GM23338 (cell line): ENCODE results near the gene NPW. TPM values are rescaled to one million over a fixed set of nuclear protein-coding genes. Genes with fewer than 3 reads are reported as not detected.

Experiments used
- ATAC-seq: fragments of 200-7000 bp; cut with Tn5 transposase; 3 replicates; pipeline ENCODE4 v1.9.1; 2020
- DNase-seq: peaks from one replicate; pipeline ENCODE4 v3.0.0-alpha.2; 2015; ENCODE audit warnings: low spot score
- H2AFZ ChIP-seq: fragments of 200-600 bp; sonication (generic); 2 replicates; pipeline ENCODE4 v1.8.0; 2016; ENCODE audit warnings: antibody characterized with exemption, mild to moderate bottlenecking, moderate library complexity
- H3F3A ChIP-seq: fragments of 200-600 bp; sonication (generic); replicated peaks from 2 replicates; pipeline ENCODE4 v1.8.0; 2017; ENCODE audit warnings: antibody characterized with exemption, mixed run types, low read depth
- H3K27ac ChIP-seq: fragments of 200-600 bp; sonication (generic); 2 replicates; pipeline ENCODE4 v1.6.1; 2016; ENCODE audit warnings: low read depth
- H3K27me3 ChIP-seq: fragments of 200-600 bp; sonication (generic); 2 replicates; pipeline ENCODE4 v1.8.0; 2016; ENCODE audit warnings: mild to moderate bottlenecking, mixed run types, moderate library complexity; ENCODE audit not compliant: insufficient read depth
- H3K36me3 ChIP-seq: fragments of 200-600 bp; sonication (generic); 2 replicates; pipeline ENCODE4 v1.8.0; 2016; ENCODE audit warnings: mild to moderate bottlenecking; ENCODE audit not compliant: insufficient read depth
- H3K4me1 ChIP-seq: fragments of 200-600 bp; sonication (generic); 2 replicates; pipeline ENCODE4 v1.8.0; 2016; ENCODE audit warnings: mild to moderate bottlenecking, moderate library complexity; ENCODE audit not compliant: insufficient read depth
- H3K4me2 ChIP-seq: fragments of 200-600 bp; sonication (generic); 2 replicates; pipeline ENCODE4 v1.7.1; 2017; ENCODE audit warnings: mixed run types
- H3K4me3 ChIP-seq: fragments of 200-600 bp; sonication (generic); 2 replicates; pipeline ENCODE4 v1.6.1; 2016; ENCODE audit warnings: mixed run types
- H3K79me2 ChIP-seq: fragments of 200-600 bp; sonication (generic); replicated peaks from 2 replicates; pipeline ENCODE4 v1.8.0; 2017; ENCODE audit warnings: mild to moderate bottlenecking; ENCODE audit not compliant: insufficient read depth
- H3K9me2 ChIP-seq: fragments of 200-600 bp; sonication (generic); 2 replicates; pipeline ENCODE4 v1.8.0; 2017; ENCODE audit not compliant: insufficient read depth
- H4K20me1 ChIP-seq: fragments of 200-600 bp; sonication (generic); replicated peaks from 2 replicates; pipeline ENCODE4 v1.8.0; 2017; ENCODE audit warnings: mild to moderate bottlenecking; ENCODE audit not compliant: insufficient read depth
- H3K27ac Mint-ChIP-seq: 2 replicates; pipeline ENCODE4 v1.8.0; 2020; ENCODE audit warnings: inconsistent platforms, mild to moderate bottlenecking, moderate library complexity, mixed read lengths
- H3K27me3 Mint-ChIP-seq: 3 replicates; pipeline ENCODE4 v1.8.0; 2022; ENCODE audit warnings: low read depth, mild to moderate bottlenecking, moderate library complexity, mixed read lengths, inconsistent platforms; ENCODE audit not compliant: insufficient read depth, poor library complexity
- H3K36me3 Mint-ChIP-seq: 3 replicates; pipeline ENCODE4 v1.8.0; 2021; ENCODE audit warnings: low read depth, mild to moderate bottlenecking, inconsistent platforms, moderate library complexity, mixed read lengths
- H3K4me1 Mint-ChIP-seq: 3 replicates; pipeline ENCODE4 v1.8.0; 2020; ENCODE audit warnings: mild to moderate bottlenecking, inconsistent platforms, mixed read lengths
- H3K4me3 Mint-ChIP-seq: 3 replicates; pipeline ENCODE4 v1.8.0; 2021; ENCODE audit warnings: moderate library complexity, mild to moderate bottlenecking, inconsistent platforms, mixed read lengths
- H3K9me3 Mint-ChIP-seq: 3 replicates; pipeline ENCODE4 v1.8.0; 2020; ENCODE audit warnings: moderate library complexity, mild to moderate bottlenecking, inconsistent platforms, mixed read lengths
- CREB1 ChIP-seq: fragments of 250-450 bp; sonication (Bioruptor Pico); IDR thresholded peaks from 2 replicates; pipeline ENCODE4 v1.5.0; 2020; ENCODE audit warnings: low read depth, mild to moderate bottlenecking, moderate library complexity
- CTCF ChIP-seq, 2 experiments: fragments of 200-600 bp in 1 of 2; sonication (generic) in 1 of 2; conservative IDR thresholded peaks; 2 replicates each; pipeline versions ENCODE4 v1.5.1 to v1.6.1; 2016 to 2017; ENCODE audit warnings: antibody characterized with exemption in 2 of 2, low read depth in 2 of 2, mild to moderate bottlenecking in 2 of 2, moderate library complexity in 1 of 2
- ETS1 ChIP-seq: IDR thresholded peaks from 2 replicates; pipeline ENCODE4 v1.6.1; 2016; ENCODE audit warnings: antibody characterized with exemption
- EZH2 ChIP-seq: fragments of 200-600 bp; sonication (generic); IDR thresholded peaks from one replicate; pipeline ENCODE4 v1.8.0; 2017; ENCODE audit warnings: antibody characterized with exemption, mild to moderate bottlenecking, low read depth; ENCODE audit not compliant: unreplicated experiment
- EZH2phosphoT487 ChIP-seq: fragments of 200-600 bp; sonication (generic); IDR thresholded peaks from one replicate; pipeline ENCODE4 v1.8.1; 2018; ENCODE audit warnings: antibody characterized with exemption; ENCODE audit not compliant: unreplicated experiment
- JUNB ChIP-seq: IDR thresholded peaks from one replicate; pipeline ENCODE4 v1.6.1; 2016; ENCODE audit warnings: antibody characterized with exemption; ENCODE audit not compliant: unreplicated experiment
- NANOG ChIP-seq: IDR thresholded peaks from 2 replicates; pipeline ENCODE4 v1.6.1; 2016; ENCODE audit warnings: antibody characterized with exemption, borderline replicate concordance
- POLR2AphosphoS5 ChIP-seq: IDR thresholded peaks from 2 replicates; pipeline ENCODE4 v1.6.1; 2016; ENCODE audit warnings: antibody characterized with exemption, low read depth
- REST ChIP-seq: IDR thresholded peaks from one replicate; pipeline ENCODE4 v1.6.1; 2018; ENCODE audit warnings: antibody characterized with exemption; ENCODE audit not compliant: unreplicated experiment
- STAT1 ChIP-seq: IDR thresholded peaks from one replicate; pipeline ENCODE4 v1.6.1; 2016; ENCODE audit warnings: antibody characterized with exemption; ENCODE audit not compliant: unreplicated experiment
- ZNF331 ChIP-seq: fragments of 250-450 bp; sonication (Bioruptor Pico); IDR thresholded peaks from 2 replicates; pipeline ENCODE4 v1.5.0; 2020; ENCODE audit warnings: low read depth, mild to moderate bottlenecking, moderate library complexity
- polyA plus RNA-seq: library from polyadenylated mRNA; unstranded; fragments of >200 nt; fragmentation: Nextera tagmentation; extraction: Ambion mirVana; gene quantifications from 2 replicates; pipeline ENCODE4 v1.2.1, GENCODE V29; 2016
- total RNA-seq: library from RNA; depleted of rRNA; stranded (reverse); fragments of >200 nt; shearing (Covaris generic); gene quantifications from 2 replicates; pipeline ENCODE4 v1.2.3, GENCODE V29; 2014

Gene NPW
- total and polyA plus RNA-seq, 2 experiments from 2014 or later: 4.5 to 37.6 TPM

- Histone ChIP-seq H3K4me1 (no peaks in the 10 kb centered on the region), H3K4me3 (no peak overlapping the region), H3K27ac (no peak overlapping the region), H3K27me3 (peaks cover 16% of the 10 kb centered on the region), H3K79me2 (no peaks in the 10 kb centered on the region), H3K4me2 (no peak overlapping the region), H4K20me1 (no peaks in the 10 kb centered on the region), H2AFZ (no peak overlapping the region), H3K9me2 (no peaks in the 10 kb centered on the region), H3K36me3 (no peaks in the 10 kb centered on the region), H3F3A (no peaks in the 10 kb centered on the region)
- Mint-ChIP-seq H3K27ac (no peak overlapping the region), H3K27me3 (peaks cover 8% of the 10 kb centered on the region), H3K4me3 (no peak overlapping the region), H3K9me3 (no peaks in the 10 kb centered on the region), H3K4me1 (no peaks in the 10 kb centered on the region), H3K36me3 (no peaks in the 10 kb centered on the region)
- TF ChIP-seq NANOG (no peak), EZH2phosphoT487 (no peak), REST (no peak), POLR2AphosphoS5 (no peak), ETS1 (no peak), JUNB (no peak), ZNF331 (CRISPR knock-in tag) (no peak), CREB1 (no peak)
- DNase-seq (no peak), ATAC-seq (no peak)
Observed at GRCh38 chr16:2031081-2031577, 11.5 kb downstream of the NPW start.

GRCh38 chr16:2032285-2033056, 12.9 kb downstream of the NPW start:
- H3K4me1 Mint-ChIP-seq: no peaks in the 10 kb centered on the region
- H3K4me3 ChIP-seq: no peak overlapping the region
- no peaks in the 10 kb centered on the region for H3K4me1 ChIP-seq
- peaks cover 7% of the 10 kb centered on the region for H3K27me3 ChIP-seq
- H3K36me3 Mint-ChIP-seq: no peaks in the 10 kb centered on the region
- ATAC-seq (no peak), DNase-seq (no peak)
- no peak overlapping the region for H2AFZ ChIP-seq
- H3F3A ChIP-seq: no peaks in the 10 kb centered on the region
- H3K27me3 Mint-ChIP-seq: peaks cover 10% of the 10 kb centered on the region
- H3K27ac ChIP-seq: no peak overlapping the region
- H3K9me2 ChIP-seq: no peaks in the 10 kb centered on the region
- no peaks in the 10 kb centered on the region for H3K9me3 Mint-ChIP-seq
- no peaks in the 10 kb centered on the region for H3K36me3 ChIP-seq
- no peaks in the 10 kb centered on the region for H4K20me1 ChIP-seq
- H3K4me2 ChIP-seq: no peak overlapping the region
- no peak overlapping the region for H3K27ac Mint-ChIP-seq
- no peak overlapping the region for H3K4me3 Mint-ChIP-seq
- H3K79me2 ChIP-seq: no peaks in the 10 kb centered on the region
- no peak for TF ChIP-seq CREB1
- TF ChIP-seq NANOG: no peak
- no peak for TF ChIP-seq POLR2AphosphoS5
- no peak for TF ChIP-seq ETS1
- TF ChIP-seq REST: no peak
- TF ChIP-seq EZH2phosphoT487: no peak
- no peak for TF ChIP-seq CTCF (conservative IDR thresholded peaks at IDR 0.05; ENCODE audit: low read depth in 2 of 2)
- TF ChIP-seq EZH2: no peak
- no peak for TF ChIP-seq JUNB
- no peak for TF ChIP-seq STAT1
- TF ChIP-seq ZNF331 (CRISPR knock-in tag): no peak
